Measurements from ENCODE around the gene CDKN2A. TPM values are rescaled to one million over a fixed set of nuclear protein-coding genes. Genes with fewer than 3 reads are reported as not detected.

CDKN2A gene
- total and polyA plus RNA-seq, 8 donors, result 0.73 to 47.3 (median 2.5) TPM; not detected in 4

DNA sequence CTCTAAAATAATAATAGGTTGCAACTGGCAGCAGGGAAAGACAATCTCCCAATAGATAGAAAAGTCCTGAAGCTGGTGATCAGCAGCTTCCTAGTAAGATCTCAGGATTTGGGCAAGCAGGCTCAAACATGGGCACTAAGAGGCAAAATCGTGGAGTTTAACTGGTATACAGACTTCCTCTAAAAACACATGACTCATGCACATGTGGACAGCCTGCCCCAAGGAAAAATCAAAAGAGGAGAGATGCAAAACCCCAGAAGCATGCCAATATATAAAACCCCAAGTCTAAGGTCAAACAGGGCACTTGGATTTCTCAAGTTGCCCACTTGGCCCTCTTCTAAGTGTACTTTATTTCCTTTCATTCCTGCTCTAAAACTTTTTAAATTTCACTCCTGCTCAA is 62.8 kb downstream of the CDKN2A start:
- peaks cover 0 to 13% (median 6%) of the 10 kb centered on the region in 4 donors for H3K36me3 ChIP-seq
- H3K4me3 ChIP-seq, result no peak overlapping the region
- TF ChIP-seq EP300 (IDR thresholded peaks at IDR 0.05), result no peak
- TF ChIP-seq, protein P1, sequence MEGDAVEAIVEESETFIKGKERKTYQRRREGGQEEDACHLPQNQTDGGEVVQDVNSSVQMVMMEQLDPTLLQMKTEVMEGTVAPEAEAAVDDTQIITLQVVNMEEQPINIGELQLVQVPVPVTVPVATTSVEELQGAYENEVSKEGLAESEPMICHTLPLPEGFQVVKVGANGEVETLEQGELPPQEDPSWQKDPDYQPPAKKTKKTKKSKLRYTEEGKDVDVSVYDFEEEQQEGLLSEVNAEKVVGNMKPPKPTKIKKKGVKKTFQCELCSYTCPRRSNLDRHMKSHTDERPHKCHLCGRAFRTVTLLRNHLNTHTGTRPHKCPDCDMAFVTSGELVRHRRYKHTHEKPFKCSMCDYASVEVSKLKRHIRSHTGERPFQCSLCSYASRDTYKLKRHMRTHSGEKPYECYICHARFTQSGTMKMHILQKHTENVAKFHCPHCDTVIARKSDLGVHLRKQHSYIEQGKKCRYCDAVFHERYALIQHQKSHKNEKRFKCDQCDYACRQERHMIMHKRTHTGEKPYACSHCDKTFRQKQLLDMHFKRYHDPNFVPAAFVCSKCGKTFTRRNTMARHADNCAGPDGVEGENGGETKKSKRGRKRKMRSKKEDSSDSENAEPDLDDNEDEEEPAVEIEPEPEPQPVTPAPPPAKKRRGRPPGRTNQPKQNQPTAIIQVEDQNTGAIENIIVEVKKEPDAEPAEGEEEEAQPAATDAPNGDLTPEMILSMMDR (IDR thresholded peaks at IDR 0.05), result no peak
- no peak for TF ChIP-seq POLR2A (IDR thresholded peaks at IDR 0.05)
- no peak for TF ChIP-seq POLR2AphosphoS5 (IDR thresholded peaks at IDR 0.05)
- H3K9me3 ChIP-seq, result no peaks in the 10 kb centered on the region
- intact Hi-C loops (cut with DNase I; ENCODE audit: low total_unique reads), result no loop called here
- no peak for DNase-seq
- H3K4me1 ChIP-seq, result no peaks in the 10 kb centered on the region
- no peak overlapping the region for H3K27ac ChIP-seq
- WGBS, 5 donors, result 68 to 86% (median 76%) methylated on average over 1 of the region's 1 CpG
- H3K27me3 ChIP-seq, result no peaks in the 10 kb centered on the region

DNA sequence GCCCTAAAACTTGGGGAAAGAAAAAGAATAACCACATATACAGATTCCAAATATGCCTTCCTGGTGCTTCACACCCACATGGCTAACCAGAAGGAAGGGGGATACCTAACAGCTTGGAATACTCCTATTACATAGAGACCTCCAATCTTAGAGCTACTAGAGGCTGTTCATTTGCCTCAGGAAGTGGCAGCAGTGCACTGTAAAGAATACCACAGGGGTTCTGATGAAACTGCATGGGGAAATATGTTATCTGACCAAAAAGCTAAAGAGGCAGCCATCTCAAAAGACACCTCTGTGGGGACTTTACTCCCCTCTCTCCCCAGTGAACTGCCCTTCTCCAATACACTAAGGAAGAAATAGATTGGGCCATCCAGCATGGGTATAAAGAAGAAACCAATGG is 66.4 kb downstream of the CDKN2A start:
- no peak for DNase-seq
- no peak overlapping the region for H3K4me3 ChIP-seq
- H3K4me1 ChIP-seq, result no peaks in the 10 kb centered on the region
- H3K9me3 ChIP-seq, result no peaks in the 10 kb centered on the region
- intact Hi-C loops (cut with DNase I; ENCODE audit: low total_unique reads), result no loop called here
- H3K27ac ChIP-seq, result no peak overlapping the region
- TF ChIP-seq POLR2A (IDR thresholded peaks at IDR 0.05) (no peak), EP300 (IDR thresholded peaks at IDR 0.05) (no peak), POLR2AphosphoS5 (IDR thresholded peaks at IDR 0.05) (no peak)
- TF ChIP-seq, protein P1 (IDR thresholded peaks at IDR 0.05), result no peak
- H3K36me3 ChIP-seq, result peaks cover 0 to 13% (median 6%) of the 10 kb centered on the region in 4 donors
- H3K27me3 ChIP-seq, result no peaks in the 10 kb centered on the region

DNA sequence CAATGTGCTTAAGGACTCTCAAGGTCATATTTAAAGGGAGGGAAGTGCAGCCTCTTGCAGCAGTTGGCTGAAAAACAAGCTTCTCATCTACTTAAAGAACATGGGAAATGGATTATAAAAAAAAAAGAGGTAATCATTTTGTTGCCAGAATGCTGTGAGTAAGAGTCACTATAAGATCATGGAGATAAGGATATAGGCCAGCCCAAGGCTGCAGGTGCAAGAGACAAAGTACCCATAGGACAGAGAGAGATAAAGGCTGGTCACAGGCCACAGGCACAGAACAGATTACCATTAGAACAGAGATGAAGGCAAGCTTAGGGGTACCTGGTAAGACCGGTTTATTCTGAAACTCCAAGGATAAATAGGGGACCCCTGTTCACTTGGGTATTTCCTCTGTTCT is 70.5 kb downstream of the CDKN2A start:
- H3K36me3 ChIP-seq, result no peaks in the 10 kb centered on the region

DNA sequence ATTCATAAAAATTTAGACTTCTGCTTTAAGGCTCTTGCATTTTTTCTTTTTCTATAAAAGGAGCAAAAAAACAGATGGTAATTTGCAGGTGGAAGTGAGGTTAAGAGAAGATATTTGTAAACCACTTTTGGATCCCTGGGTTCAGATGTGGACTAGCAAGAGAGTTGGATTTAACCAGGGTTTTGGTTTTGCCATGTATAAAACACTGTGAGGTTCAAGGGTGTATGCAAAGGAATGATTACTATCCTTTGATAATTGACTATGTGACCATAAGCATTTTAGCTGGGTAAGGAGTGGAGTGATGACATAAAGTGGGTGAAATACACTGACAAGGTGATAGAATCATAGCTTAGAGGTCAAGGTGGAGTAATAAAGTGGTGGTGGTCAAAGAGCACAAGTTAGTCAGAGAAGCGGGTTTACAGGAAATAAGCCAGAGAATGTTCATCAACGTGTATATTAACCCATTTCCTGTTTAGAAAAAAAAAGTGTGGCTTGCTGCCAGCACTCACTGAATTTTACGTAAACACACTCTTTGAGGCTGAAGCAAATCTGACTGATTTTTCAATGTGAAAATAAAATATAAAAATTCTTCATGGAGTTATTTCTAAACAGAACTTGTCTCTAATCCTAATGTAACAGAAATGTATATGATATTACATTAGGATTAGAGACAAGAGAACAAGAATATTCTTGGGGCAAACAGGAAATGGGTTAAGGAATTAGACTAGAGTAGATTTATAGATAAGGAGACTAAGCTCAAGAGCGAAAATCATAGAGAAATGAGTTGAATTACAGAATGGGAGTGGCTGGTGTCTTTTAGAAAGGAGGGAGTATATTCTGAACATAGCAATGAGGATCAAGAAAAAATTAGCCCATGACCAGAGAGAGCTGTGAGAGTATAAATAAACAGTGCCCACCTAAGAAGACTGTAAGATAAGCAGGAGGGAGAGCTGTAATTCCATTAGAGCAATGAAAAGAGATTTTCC is 74.5 kb downstream of the CDKN2A start:
- Histone ChIP-seq H3K27ac (peak overlapping the region in 1 of 5 donors; percentile 2), H3K4me1 (peaks cover 0 to 12% (median 0%) of the 10 kb centered on the region in 4 donors), H3K27me3 (no peaks in the 10 kb centered on the region), H3K9me3 (peaks cover 0 to 19% (median 2%) of the 10 kb centered on the region in 4 donors), H3K36me3 (no peaks in the 10 kb centered on the region), H3K4me3 (no peak overlapping the region)
- TF ChIP-seq EP300 (IDR thresholded peaks at IDR 0.05) (no peak), POLR2AphosphoS5 (IDR thresholded peaks at IDR 0.05) (no peak), POLR2A (IDR thresholded peaks at IDR 0.05) (no peak)
- TF ChIP-seq, protein P1 (IDR thresholded peaks at IDR 0.05), result no peak
- intact Hi-C loops (cut with DNase I; ENCODE audit: low total_unique reads), result no loop called here
- DNase-seq, result peak in 1 of 2 donors; percentile 70
- WGBS, 5 donors, result 6 to 12% (median 11%) methylated on average over 4 of the region's 4 CpGs

More for the DNA sequence above, 70.5 kb downstream of the CDKN2A start:
- 96 to 100% (median 100%) methylated on average over 1 of the region's 1 CpG for WGBS, 5 donors
- Histone ChIP-seq H3K27me3 (no peaks in the 10 kb centered on the region), H3K9me3 (no peaks in the 10 kb centered on the region), H3K27ac (no peak overlapping the region), H3K4me1 (peaks cover 0 to 12% (median 0%) of the 10 kb centered on the region in 4 donors), H3K4me3 (no peak overlapping the region)
- TF ChIP-seq POLR2AphosphoS5 (IDR thresholded peaks at IDR 0.05), result no peak
- TF ChIP-seq, protein P1 (IDR thresholded peaks at IDR 0.05), result no peak
- no peak for TF ChIP-seq EP300 (IDR thresholded peaks at IDR 0.05)
- no peak for TF ChIP-seq POLR2A (IDR thresholded peaks at IDR 0.05)
- intact Hi-C loops (cut with DNase I; ENCODE audit: low total_unique reads), result no loop called here
- no peak for DNase-seq

Other genes with a start within 250 kb of the CDKN2A start
- gene MTAP, start 191.8 kb downstream of the CDKN2A start, total RNA-seq, result 10 to 100 TPM in 4 of 5 donors, 1 to 10 TPM in 1; 1.2 to 38.4 (median 17.9) TPM
- gene MTAP, start 191.8 kb downstream of the CDKN2A start, polyA plus RNA-seq, result 10 to 100 TPM in 2 of 3 donors, 1 to 10 TPM in 1; 8.8 to 14.1 (median 10.1) TPM
- 1 to 10 TPM in 2 of 5 donors, under 1 TPM in 1, not detected in 2; 0.73 to 1.6 (median 1.4) TPM for gene CDKN2B-AS1, start 399 bp upstream of the CDKN2A start, total RNA-seq
- gene CDKN2B-AS1, start 399 bp upstream of the CDKN2A start, polyA plus RNA-seq, result 1 to 10 TPM in 1 of 3 donors, under 1 TPM in 1, not detected in 1; 0.48 to 1.1 TPM
- 100 to 1,000 TPM in 1 of 5 donors, 1 to 10 TPM in 2, under 1 TPM in 1, not detected in 1; 0.58 to 152 (median 3.6) TPM for gene CDKN2B, start 14.9 kb upstream of the CDKN2A start, total RNA-seq
- gene CDKN2B, start 14.9 kb upstream of the CDKN2A start, polyA plus RNA-seq, result 10 to 100 TPM in 1 of 3 donors, 1 to 10 TPM in 2; 4.7 to 12.8 (median 8.6) TPM